GM18520 (cell line): Measurements from ENCODE around the gene PFKFB3.
"Not testable (repeated sequence)": the region's sequence is repeated elsewhere in the genome, so short reads cannot be mapped to it uniquely, and the experiment has no call there.

Experiments used
- ATAC-seq: cut with Tn5 transposase; IDR thresholded peaks from one replicate; pipeline ENCODE4 v1.9.1; 2021; ENCODE audit not compliant: unreplicated experiment

Gene PFKFB3

GRCh38 chr10:6201516-6201975 lies 1.2 kb upstream of the PFKFB3 start:
- peak; percentile 27 for ATAC-seq

- no peak for ATAC-seq
Observed at GRCh38 chr10:6202098-6202683, 541 bp upstream of the PFKFB3 start.

- ATAC-seq = peak; percentile 24
Observed at GRCh38 chr10:6203331-6204062, 765 bp downstream of the PFKFB3 start.

DNA sequence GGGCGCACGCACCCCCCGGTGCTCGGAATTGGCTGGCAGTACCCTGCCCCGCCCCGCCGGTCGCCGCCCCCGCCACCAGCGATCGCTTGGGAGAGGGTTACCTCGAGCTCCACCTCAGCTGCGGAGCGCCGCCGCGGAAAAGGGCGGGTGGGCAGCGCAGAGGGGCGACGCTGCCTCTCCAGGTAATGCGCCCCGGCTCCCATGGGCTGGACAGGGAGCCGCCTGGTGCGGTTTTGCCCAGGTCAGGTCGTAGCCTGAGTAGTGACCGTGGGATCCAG lies 1.3 kb downstream of the PFKFB3 start:
- no peak for ATAC-seq

GRCh38 chr10:6204341-6205191 lies 1.8 kb downstream of the PFKFB3 start:
- ATAC-seq = no peak

DNA sequence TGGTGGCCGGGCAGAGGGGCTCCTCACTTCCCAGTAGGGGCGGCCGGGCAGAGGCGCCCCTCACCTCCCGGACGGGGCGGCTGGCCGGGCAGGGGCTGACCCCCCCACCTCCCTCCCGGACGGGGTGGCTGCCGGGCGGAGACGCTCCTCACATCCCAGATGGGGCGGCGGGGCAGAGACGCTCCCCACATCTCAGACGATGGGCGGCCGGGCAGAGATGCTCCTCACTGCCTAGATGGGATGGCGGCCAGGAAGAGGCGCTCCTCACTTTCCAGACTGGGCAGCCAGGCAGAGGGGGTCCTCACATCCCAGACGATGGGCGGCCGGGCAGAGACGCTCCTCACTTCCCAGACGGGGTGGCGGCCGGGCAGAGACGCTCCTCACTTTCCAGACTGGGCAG lies 3.8 kb downstream of the PFKFB3 start:
- ATAC-seq = not testable (repeated sequence)

- ATAC-seq = no peak
Observed at GRCh38 chr10:6207658-6208057, 4.9 kb downstream of the PFKFB3 start.

DNA sequence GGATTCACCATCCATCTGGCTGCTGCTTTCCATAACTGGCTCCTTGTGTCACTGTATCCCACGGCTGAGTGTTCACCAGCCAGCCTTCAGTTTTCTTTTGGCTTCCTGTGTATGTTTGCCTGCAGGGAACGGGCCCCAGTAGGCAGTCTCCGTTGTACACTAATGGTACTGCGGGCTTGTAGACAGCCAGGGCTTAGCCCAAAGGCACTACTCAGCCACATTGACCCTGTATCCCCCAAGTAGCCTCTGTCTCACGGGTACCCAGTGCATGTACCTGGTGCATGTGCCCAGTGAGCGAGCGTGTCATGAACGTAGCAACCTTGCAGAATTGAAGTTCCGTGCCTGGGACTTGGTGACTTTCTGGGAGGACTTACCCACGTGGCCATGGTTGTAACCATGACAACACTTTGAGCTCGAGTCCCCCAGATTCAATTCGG lies 6.1 kb downstream of the PFKFB3 start:
- no peak for ATAC-seq

DNA sequence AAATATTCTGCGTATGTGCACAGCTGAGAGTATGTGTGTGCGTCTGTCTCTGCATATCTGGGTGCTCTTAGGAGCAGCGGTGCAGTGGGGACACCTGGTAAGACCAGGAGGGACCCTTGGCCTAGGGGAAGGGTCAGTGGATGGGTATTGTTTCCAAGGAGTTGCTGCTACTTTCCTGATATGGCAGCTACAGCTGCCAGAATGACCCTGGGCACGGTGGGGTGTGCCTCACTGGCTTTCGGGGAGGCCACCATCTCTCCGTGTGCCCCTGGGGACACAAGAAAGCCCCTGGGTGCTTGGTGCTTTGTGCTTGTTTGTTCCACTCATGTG lies 8.6 kb downstream of the PFKFB3 start:
- ATAC-seq = no peak

DNA sequence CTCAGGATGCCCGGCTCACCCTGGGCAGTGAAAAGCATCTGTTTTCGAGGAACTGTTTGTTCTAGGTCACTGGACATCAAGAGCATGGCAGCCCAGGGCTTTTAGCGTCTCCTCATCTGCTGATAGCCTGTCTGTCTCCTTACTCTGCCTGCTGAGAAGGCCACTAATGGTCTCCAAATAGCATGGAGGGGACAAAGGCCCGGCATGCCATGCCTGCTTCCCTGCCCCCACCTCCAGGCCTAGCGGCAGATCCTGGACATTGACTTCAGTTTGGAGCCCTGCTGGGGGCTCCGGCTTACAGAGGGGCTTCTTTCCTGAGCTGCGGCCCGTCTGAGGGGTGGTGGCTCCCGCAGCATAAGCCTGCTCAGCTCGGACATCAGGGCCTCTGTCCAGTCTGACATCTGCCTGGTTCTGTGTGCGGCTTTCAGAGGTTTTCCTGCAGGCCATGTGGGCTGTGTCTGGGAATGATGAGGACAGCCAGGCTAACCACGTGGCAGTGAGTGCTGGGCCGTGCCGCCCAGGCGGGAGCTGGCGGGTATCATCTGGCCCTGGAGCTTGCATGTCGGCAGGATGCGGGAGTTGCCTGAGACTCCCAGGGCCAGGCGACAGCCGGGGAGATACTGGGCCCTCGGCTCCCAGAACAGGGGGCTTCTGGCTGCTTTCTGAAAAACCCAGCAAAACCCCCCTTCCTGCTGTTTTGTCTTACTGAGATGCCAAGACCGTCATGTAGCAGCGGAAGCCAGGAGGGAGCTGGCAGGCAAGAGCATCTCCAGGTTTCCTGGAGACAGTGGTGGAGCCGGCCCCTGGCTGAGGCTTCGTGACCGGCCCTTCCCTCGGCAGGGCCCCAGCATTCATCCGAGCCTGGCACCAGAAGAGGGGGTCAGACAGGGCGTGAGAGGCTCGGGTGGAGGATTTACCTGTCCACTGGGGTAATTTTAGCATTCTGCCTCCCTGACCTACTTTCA lies 9.2 kb downstream of the PFKFB3 start:
- no peak for ATAC-seq

DNA sequence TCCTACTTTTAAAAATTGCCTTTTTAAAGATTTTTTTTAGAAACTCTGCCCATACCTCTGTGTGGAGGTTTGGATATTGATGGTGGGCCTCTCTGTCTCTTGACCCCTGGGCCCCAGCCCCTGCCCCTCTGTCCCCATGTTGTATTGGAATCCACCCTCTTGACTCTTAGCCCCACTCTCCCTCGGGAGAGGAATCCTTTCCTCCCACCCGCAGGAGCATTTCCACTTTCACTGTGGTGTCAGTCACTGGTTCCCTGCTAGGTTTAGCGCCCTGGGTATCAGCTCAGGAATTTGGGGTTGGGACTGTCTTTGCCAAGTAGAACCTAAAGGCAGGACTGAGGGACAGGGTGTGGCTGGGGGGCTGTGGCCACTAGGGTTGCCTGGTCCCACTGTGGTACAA lies 10.1 kb downstream of the PFKFB3 start:
- ATAC-seq = no peak

- no peak for ATAC-seq
Observed at GRCh38 chr10:6213257-6213905, 10.6 kb downstream of the PFKFB3 start.

DNA sequence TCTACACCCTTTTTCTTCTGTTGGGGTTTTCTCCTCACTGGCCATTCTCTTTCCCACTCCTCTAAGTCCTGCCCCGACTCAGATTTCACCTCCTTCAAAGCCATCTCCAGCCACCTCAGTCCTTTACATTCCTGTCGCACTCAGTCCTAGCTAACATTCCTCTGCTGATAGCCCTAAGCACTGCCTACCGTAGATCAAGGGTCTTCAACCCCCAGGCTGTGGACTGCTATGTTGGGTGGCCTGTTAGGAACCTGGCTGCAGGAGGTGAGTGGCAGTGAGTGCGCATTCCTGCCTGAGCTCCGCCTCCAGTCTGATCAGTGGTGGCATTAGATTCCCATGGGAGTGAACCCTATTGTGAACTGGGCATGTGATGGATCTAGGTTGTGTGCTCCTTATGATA lies 11.2 kb downstream of the PFKFB3 start:
- no peak for ATAC-seq

DNA sequence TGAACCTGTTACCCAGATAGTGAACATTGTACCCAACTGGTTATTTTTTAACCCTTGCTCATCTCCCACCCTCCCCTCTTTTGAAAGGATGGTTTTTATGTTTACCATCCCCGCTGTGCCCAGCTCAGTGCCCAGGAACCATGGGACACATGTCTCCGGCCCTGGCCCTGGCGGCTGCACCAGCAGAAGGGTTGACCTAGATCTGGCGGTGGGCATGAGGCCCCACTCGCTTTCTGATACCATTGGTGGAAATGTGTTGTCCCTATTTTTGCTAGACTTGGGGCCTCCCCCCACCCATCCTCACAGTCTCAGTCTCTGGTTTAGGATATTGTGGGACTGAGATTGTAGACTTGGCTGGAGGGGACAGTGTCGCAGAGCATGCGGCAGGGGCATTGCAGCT lies 11.9 kb downstream of the PFKFB3 start:
- no peak for ATAC-seq

GRCh38 chr10:6215241-6215640 lies 12.5 kb downstream of the PFKFB3 start:
- ATAC-seq = no peak

DNA sequence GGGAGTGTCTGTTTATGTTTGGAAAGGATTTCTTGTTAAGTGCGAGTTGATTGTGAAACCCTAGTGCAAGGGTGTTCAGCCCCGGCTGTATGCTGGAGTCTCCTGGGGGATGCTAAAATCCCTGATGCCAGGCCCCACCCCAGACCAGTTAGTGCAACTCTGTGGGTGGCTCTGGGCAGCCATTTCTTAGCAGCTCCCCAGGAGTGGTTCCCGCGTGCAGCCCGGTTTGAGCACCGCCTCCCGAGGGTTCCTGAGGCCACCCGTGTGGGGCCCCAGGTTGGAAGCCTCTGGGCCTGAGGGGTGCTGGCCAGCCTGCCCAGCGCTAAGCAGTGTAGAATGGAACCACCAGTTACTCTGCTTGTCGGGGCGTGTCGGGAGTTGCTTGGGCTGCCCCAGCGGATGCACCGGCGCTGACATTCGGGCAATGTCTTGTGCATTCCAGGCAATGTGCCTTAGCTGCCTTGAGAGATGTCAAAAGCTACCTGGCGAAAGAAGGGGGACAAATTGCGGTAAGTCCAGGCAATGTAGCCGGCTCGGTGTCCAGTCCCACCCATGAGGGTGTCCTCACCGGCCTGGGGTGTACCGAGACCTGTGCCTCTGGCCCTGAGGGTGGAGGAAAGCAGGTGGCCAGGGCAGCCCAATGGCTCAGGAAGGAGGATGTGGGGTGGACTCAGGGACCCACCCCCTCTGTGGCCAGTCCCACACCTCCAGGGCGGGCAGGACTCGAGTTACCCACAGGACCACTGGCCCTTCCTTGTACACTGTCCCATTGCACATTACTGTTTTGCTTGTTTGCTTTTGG lies 13.2 kb downstream of the PFKFB3 start:
- no peak for ATAC-seq

DNA sequence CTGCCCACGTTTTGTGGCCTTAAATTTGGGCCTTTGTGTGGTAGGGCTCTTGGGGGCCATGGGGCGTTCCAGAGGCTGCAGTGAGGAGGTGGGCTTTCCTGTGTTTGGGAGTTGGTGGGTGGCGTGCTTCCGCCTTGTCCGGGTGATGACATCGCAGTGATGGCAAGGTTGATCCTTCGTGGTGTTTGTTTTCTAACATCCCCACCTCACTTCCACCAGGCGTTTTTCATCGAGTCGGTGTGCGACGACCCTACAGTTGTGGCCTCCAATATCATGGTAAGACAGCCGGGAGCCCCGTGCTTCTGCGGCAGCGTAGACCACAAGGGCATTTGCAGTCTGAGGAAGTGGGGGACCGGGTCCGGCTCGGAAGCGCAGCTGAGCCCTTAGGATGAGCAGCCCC lies 14.2 kb downstream of the PFKFB3 start:
- no peak for ATAC-seq

- no peak for ATAC-seq
Observed at GRCh38 chr10:6217611-6218010, 14.9 kb downstream of the PFKFB3 start.

DNA sequence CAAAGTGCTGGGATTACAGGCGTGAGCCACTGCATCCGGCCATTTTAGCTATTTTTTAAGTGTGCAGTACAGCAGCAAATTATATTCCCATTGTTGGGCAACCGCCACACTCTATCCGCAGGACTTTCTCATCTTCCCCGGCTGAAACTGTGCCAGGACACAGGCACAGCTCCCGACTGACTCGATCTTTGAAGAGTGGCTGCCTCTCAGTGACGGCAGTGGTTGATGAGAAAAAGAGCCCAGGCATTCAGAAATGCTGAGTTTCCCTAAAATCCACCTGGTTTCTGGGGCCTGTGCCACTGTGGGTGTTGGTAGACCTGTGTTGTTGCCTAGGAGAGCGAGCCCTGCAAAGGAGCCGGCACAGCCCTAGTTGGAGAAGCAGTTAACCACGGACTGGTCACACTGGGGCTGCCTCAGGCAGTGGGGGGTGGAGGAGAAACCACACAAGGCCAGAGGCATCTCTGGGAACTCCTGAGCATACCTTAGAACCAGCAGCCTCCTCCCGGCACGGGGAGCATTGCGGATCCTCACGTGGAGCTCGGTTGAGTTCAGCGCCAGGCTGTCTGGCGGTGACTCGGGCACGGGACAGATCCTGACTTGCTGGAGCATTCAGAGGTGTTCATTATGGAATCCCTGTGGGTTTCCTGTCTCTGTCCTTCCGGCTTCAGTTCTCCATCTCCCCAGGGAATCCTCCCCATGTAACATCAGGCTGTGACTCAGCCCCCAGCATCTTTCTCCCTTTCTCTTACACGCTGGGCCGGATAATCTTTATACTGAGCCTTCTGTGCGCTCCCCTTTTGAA lies 16.2 kb downstream of the PFKFB3 start:
- ATAC-seq = no peak
